ENCODE results near the gene SCMH1.
"Not testable (repeated sequence)": the region's sequence is repeated elsewhere in the genome, so short reads cannot be mapped to it uniquely, and the experiment has no call there.

SCMH1 gene

DNA sequence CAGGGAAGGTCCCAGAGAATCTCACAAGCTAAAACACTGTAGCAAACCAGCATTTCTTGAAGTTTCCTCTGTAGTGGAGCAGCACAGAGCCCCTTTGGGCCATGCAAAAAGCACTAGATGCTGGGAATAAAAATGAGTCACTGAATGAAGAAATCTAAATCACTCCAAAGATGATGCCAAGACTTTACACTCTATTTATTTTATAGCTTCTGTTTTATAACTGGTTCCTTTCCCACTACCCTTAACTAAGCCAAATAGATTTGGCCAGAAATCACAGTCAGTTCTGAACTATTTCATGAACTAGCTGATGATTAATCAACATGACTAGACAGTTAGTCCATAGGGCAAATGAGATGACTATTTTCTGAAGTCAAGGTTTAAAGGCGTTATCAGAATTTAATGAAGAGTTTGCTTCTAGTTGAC, 89.5 kb downstream of the SCMH1 start:
- peak; percentile 95 for DNase-seq (ENCODE audit: low read depth)

- peak; percentile 25 for DNase-seq (ENCODE audit: low read depth)
Observed at GRCh38 chr1:41151846-41152245, 90.3 kb downstream of the SCMH1 start.

GRCh38 chr1:41149570-41149969, 92.5 kb downstream of the SCMH1 start:
- no peak for DNase-seq (ENCODE audit: low read depth)

DNA sequence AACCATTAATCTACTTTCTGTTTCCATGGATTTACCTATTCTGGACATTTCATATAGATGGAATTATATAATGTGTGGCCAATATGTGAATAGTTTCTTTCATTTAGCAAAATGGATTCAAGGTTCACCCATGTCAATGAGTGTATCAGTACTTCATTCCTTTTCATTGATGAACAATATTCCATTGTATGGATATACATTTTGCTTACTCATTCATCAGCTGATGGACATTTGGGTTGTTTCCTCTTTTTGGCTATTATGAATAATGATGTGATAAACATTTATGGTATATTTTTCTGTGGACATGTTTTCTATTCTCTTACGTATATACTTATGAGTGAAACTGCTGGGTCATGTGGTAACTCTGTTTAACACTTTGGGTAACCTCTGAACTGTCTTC, 97.8 kb downstream of the SCMH1 start:
- DNase-seq (ENCODE audit: low read depth) = no peak

DNA sequence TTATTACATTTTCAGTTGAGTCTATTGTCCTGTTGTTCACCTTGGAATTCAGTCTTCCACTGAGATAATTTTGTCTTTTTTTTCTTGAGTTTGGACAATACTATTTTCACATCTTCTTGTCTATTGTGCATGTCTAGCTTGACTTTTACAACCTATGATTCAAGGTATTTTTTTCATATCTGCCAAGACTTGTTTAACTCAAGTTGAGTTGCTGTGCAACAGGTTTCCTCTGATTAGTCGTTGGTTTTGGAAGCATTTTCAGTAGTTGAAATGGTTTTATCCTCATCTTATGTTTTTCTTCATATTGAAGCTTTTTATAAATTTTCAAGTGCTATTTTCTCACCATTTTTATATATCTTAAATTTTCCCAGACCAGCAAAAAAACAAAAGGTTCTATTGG, 103.6 kb downstream of the SCMH1 start:
- DNase-seq (ENCODE audit: low read depth) = no peak

DNA sequence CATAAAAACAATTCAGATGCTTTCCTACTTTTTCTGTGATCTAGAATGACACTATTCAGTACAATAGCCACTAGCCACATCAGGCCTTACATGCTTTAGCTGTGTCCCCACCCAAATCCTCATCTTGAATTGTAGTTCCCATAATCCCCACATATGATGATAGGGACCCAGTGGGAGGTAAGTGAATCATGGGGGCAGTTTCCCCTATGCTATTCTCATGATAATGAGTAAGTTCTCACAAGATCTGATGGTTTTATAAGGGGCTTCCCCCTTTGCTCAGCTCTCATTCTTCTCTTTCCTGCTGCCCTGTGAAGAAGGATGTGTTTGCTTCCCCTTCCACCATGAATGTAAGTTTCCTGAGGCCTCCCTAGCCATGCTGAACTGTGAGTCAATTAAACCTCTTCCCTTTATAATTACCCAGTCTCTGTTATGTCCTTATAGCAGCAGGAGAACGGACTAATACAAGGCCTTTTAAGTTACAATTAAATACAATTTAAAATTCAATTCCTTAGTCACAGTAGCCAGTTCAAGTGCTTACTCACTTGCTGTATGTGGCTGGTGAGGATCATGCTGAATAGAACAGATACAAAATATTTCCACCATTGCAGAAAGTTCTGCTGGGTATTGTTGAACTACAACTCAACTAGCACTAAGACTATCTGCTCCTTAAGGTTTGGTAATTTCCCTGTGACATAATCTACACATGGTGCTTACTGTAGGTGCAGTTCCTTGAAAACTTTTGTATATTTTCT, 106.7 kb downstream of the SCMH1 start:
- DNase-seq (ENCODE audit: low read depth) = no peak

- not testable (repeated sequence) for DNase-seq (ENCODE audit: low read depth)
Observed at GRCh38 chr1:41134325-41134724, 107.8 kb downstream of the SCMH1 start.

DNA sequence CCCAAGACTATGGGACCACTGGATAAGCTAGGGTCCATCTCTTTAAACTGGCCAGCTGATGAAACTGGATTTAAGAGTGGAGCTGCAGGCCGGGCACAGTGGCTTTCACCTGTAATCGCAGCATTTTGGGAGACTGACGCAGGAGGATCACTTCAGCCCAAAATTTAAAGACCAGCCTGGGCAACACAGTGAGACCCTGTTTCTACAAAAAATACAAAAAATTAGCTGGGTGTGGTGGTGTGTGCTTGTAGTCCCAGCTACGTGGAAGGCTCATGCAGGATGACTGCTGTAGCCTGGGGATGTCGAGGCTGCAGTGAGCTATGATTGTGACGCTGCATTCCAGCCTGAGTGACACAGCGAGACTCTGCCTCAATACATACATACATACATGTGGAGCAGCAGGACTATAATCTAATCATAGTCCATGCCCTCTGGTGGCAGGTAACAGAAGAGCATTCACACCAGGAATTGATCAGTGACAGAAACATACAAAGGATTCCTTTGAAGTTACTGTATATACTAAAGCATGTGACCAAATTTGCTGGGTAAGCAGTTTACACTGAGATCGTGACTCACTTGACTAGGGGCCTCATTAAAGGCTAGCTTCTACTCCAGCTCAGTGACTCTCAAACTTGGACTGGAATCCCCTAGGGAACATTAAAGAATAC, 119.1 kb downstream of the SCMH1 start:
- peak; percentile 86 for DNase-seq (ENCODE audit: low read depth)

DNA sequence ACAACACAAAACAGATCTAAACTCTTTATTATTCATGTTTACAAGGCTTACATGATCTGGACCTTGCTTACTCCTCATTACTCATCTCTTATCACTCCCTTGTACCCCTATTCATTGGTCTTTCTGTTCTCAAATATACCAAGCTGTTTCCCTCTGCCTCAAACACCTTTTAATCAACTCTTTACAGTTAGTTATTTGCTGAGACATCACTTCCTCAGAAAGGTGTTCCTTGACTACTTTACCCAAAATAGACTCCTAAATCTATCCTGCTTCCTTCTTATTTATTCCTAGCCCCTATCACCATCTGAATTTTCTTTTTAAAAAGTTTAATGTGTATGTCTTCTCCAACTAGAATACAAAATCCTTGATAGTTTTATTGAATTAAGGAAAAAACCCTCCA, 120.0 kb downstream of the SCMH1 start:
- no peak for DNase-seq (ENCODE audit: low read depth)

DNA sequence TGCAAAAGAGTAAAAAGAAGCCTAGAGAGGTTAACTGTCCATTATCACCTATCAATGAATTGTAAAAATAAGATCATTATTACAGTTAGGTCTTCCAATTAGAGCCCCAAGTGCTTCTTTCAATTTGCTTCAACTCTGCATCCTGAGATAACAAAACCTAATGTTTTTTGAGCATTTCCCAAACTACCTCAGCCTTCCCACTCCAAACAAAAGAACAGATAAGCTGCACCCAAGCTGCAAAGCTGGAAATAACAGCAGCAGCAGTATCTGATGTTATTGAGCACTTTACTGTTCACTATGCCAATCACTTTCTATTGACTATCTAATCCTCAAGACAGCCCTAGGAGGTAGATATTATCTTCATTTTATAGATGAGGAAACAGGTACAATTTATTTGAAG, 123.5 kb downstream of the SCMH1 start:
- DNase-seq (ENCODE audit: low read depth) = no peak

DNA sequence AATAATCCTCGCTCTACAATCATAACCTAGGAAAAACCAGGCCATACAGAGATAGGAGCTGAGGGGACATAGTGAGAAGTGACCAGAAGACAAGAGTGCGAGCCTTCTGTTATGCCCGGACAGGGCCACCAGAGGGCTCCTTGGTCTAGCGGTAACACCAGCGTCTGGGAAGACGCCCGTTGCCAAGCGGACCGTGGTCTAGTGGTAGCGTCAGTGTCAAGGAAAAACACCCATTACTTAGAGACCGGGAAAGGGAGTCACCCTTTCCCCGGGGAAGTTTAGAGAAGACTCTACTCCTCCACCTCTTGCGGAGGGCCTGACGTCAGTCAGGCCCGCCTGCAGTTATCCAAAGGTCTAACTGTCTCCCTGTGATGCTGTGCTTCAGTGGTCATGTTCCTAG, 124.9 kb downstream of the SCMH1 start:
- not testable (repeated sequence) for DNase-seq (ENCODE audit: low read depth)

- DNase-seq (ENCODE audit: low read depth) = no peak
Observed at GRCh38 chr1:41110736-41111135, 131.4 kb downstream of the SCMH1 start.

DNA sequence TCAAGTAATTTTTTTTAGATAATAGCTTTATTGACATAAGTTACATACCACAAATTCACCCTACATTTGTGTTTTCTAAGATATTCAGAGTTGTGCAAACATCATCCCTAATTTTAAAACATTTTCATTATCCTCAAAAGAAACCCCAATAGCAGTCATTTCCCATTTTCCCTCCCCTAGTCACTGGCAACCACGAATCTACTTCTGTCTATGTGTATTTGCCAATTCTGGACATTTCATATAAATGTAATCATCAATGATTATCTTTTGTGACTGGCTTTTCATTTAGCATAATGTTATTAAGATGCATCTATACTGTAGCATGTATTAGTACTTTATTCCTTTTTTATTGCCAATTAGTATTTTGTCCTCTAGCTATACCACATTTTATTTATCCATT, 131.8 kb downstream of the SCMH1 start:
- DNase-seq (ENCODE audit: low read depth) = no peak

DNA sequence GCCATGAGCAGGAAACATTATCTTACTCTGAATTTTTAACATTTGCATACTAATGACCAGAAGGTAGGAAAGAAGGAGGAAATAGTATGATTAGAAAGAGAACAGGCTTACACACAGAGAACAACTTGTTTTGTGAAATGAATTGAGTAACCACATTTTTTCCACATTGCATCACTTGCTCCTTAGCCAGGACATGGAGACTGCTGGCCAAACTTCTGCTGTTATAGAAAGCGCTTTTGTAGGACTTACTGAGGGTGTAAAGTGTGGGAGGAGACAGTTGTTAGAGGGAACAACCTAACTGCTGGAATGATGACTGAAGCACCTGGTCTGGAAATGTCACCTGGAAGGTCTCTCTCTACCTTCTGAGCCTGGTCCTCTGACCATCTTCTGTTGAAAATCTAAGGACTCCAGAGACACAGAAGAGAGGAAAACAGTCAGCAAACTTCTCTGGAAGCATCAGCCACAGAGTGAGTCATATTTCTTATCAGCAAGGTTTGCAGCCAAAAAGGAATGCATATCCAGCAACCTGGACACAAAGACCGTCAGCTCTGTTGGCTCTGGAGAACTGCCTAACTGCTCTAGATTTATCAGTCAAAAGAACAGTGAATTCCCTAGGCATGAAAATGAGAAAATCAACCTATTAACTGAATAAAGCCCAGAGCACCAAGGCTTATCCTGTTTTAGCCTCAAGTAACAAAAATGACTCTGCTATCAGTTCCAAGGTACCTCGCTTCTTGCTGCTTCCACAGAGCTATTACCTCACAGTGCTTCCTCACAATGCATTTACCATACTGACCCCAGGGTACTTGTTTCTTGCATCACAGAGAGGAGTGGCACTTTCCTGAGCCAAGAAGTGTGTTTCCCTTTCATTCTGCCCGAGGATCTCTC, 132.6 kb downstream of the SCMH1 start:
- peak; percentile 97 for DNase-seq (ENCODE audit: low read depth)

DNA sequence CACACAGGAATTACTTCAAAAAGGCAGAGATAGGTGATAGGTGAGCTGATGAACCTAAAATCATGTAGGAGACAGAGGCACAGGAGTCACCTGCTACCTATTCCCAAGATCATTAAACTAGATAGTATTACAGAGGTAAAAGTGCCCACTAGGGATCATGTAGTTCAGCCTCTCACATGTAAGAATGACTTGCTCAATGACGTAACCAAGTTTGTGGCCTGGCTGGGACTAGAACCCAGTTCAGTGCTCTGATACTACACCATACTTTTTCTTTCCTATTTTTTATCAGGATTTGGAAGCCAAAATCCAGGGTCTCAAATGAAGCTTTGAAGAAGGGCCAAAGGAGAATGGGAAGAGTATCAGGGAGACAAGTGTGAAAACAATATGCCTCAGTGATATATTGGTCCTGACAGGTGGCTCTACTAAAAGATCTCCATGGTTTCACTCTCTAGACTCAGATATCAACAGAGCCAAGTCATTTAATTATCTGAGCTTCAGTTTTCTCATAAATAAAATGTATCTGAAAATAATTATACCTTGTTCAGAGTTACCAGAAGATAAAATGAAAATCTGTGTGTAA, 133.3 kb downstream of the SCMH1 start:
- peak; percentile 65 for DNase-seq (ENCODE audit: low read depth)

DNA sequence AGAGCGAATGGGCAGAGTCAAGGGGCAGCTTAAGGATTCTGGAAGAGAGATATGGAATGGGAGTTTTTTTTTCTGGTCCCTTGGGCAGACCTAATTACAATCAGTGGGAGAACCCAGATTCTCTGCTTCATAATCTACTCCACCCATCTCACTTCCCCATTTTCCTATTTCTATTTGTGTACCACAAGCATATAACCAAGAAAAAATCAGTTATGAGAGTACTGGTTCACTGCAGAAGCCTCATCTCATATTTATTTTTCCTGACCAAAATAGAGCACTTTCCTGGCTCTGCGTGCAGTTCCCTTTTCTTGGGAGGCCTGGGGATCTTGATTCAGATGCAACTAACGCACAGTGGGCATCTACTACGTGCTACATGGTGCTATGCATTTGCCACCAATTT, 138.3 kb downstream of the SCMH1 start:
- no peak for DNase-seq (ENCODE audit: low read depth)

DNA sequence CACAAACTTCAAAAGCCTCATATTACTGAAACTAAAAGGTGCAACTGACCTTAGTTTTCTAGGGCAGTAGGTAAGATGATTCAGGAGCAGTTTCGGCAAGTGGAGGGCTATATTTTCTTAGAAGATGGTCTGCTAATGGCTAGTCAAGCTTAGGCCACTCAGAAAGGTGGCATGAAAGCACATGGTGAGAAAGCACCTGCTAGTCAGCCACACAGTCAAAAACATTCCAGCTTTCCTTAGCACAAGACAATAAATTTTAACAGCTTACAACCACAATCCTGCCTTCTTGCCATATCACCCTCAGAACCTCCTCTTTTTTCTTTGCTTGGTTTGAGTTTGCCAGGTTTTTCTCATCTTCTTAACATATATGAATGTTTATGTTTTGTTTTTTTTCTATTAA, 139.5 kb downstream of the SCMH1 start:
- DNase-seq (ENCODE audit: low read depth) = no peak

- DNase-seq (ENCODE audit: low read depth) = peak; percentile 95
Observed at GRCh38 chr1:41101950-41102607, 140.0 kb downstream of the SCMH1 start.

- DNase-seq (ENCODE audit: low read depth) = no peak
Observed at GRCh38 chr1:41101076-41101475, 141.0 kb downstream of the SCMH1 start.

GRCh38 chr1:41100170-41100569, 141.9 kb downstream of the SCMH1 start:
- DNase-seq (ENCODE audit: low read depth) = no peak

DNA sequence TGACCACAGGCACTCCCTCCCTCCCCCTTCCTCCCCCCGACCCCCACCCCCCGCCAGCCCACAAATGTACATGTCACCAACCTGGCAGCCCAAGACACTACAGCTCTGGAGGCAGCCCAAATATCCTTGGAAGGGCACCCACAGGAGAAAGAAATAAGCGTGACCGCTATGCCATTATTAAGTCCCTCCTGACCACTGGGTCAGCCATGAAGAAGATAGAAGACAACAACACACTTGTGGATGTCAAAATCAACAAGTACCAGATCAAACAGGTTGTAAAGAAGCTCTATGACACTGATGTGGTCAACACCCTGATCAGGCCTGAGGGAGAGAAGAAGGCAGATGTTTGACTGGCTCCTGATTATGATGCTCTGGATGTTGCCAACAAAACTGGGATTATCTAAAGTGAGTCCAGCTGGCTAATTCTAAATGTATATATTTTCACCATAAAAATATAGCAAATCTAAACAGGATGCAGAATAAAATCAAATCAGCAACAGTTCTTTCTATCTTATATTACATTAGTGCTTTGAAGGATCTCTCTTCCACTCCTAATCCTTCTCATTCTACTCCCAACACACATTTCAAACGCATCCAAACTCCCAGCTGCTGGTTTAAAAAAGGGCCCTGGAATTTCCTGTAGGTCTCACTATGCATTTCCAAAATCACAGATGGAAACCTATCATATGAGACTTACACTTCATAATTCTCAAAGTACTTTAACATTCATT, 143.2 kb downstream of the SCMH1 start:
- no peak for DNase-seq (ENCODE audit: low read depth)

All from iris pigment epithelial cell (primary cell).